Activated T-helper 2 cell treated with anti-CD3 and anti-CD28 coated beads, Interferon-gamma antibody, Interleukin-2, Interleukin-4, amounts not matched to agents 10 μg/mL and 5 μg/mL and 100 μg/mL, durations not matched to agents 14 hours and 24 hours and 36 hours (primary cell): ENCODE measurements around the gene LGALS12. TPM values are rescaled to one million over a fixed set of nuclear protein-coding genes. Genes with fewer than 3 reads are reported as not detected.
A peak's percentile ranks its signal among the peaks of the same experiment; 100 is the strongest.
"Not testable (repeated sequence)": the region's sequence is repeated elsewhere in the genome, so short reads cannot be mapped to it uniquely, and the experiment has no call there.

ENCODE experiments used
- DNase-seq: peaks from one replicate; pipeline ENCODE4 v3.0.0; 2021; ENCODE audit warnings: low spot score
- H3K27ac Mint-ChIP-seq: one replicate; pipeline ENCODE4 v1.8.0; 2021; ENCODE audit warnings: mixed read lengths
- H3K27me3 Mint-ChIP-seq: one replicate; pipeline ENCODE4 v1.8.0; 2021; ENCODE audit warnings: low read depth, mixed read lengths
- H3K36me3 Mint-ChIP-seq: one replicate; pipeline ENCODE4 v1.8.0; 2021; ENCODE audit warnings: low read depth, mixed read lengths
- H3K4me1 Mint-ChIP-seq: one replicate; pipeline ENCODE4 v1.8.0; 2021; ENCODE audit warnings: low read depth, mixed read lengths
- H3K4me3 Mint-ChIP-seq: one replicate; pipeline ENCODE4 v1.8.0; 2021; ENCODE audit warnings: low read depth, mild to moderate bottlenecking, moderate library complexity, mixed read lengths
- H3K9me3 Mint-ChIP-seq: one replicate; pipeline ENCODE4 v1.8.0; 2021; ENCODE audit warnings: mixed read lengths
- intact Hi-C: fragments of 100-400 bp; cut with micrococcal nuclease; formaldehyde crosslinking; loops from one replicate; pipeline ENCODE4 v1.15.1; 2023
- total RNA-seq: library from RNA; stranded (reverse); gene quantifications from 2 replicates; pipeline ENCODE4 v1.2.3, GENCODE V29; 2022

The LGALS12 gene
- total RNA-seq, 1 donor from 2014 or later, result 1.4 TPM

DNA sequence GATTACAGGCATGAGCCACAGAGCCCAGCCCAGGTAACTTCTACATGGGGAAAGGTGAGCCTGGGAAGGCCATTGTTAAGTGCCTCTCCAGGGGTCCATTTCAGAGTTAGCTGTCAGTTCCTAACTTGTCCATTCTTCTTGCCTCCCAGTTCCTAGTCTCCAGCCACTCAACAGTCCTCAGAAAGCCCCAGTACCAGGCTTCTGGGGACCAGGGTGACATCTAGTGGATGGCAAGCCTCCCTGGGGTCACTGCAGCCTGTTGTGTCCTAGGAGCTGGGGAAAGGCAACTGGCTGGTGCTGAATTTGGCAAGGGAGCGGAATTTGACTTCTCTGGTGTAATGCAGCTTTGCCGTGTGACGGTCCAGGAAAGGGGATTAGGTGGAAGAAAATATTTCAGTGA lies 2.1 kb downstream of the LGALS12 start:
- intact Hi-C loops, result loop anchor here (1.0 kb wide), 1 partner anchor 29 kb away; no protein-coding TSS in a partner anchor
- no peak overlapping the region for H3K4me3 Mint-ChIP-seq
- no peaks in the 10 kb centered on the region for H3K9me3 Mint-ChIP-seq
- H3K4me1 Mint-ChIP-seq, result peaks cover 8% of the 10 kb centered on the region
- no peak for DNase-seq
- no peaks in the 10 kb centered on the region for H3K36me3 Mint-ChIP-seq
- no peak overlapping the region for H3K27ac Mint-ChIP-seq
- peaks cover 8% of the 10 kb centered on the region for H3K27me3 Mint-ChIP-seq

DNA sequence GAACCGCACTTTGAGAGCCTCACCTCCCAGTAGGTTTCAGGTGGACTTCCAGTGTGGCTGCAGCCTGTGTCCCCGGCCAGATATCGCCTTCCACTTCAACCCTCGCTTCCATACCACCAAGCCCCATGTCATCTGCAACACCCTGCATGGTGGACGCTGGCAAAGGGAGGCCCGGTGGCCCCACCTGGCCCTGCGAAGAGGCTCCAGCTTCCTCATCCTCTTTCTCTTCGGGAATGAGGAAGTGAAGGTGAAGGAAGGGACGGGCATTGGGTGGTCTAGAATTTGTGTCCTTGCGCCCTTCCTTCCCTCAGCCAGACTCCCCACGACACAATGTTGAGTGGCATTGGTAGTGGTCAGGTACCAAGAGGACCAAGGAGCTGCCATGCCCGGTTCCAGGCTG lies 2.9 kb downstream of the LGALS12 start:
- intact Hi-C loops, result loop anchor here (1.0 kb wide), 1 partner anchor 29 kb away; no protein-coding TSS in a partner anchor
- H3K4me3 Mint-ChIP-seq, result no peak overlapping the region
- H3K27me3 Mint-ChIP-seq, result peaks cover 8% of the 10 kb centered on the region
- DNase-seq, result no peak
- H3K27ac Mint-ChIP-seq, result no peak overlapping the region
- H3K9me3 Mint-ChIP-seq, result no peaks in the 10 kb centered on the region
- peaks cover 8% of the 10 kb centered on the region for H3K4me1 Mint-ChIP-seq
- no peaks in the 10 kb centered on the region for H3K36me3 Mint-ChIP-seq

DNA sequence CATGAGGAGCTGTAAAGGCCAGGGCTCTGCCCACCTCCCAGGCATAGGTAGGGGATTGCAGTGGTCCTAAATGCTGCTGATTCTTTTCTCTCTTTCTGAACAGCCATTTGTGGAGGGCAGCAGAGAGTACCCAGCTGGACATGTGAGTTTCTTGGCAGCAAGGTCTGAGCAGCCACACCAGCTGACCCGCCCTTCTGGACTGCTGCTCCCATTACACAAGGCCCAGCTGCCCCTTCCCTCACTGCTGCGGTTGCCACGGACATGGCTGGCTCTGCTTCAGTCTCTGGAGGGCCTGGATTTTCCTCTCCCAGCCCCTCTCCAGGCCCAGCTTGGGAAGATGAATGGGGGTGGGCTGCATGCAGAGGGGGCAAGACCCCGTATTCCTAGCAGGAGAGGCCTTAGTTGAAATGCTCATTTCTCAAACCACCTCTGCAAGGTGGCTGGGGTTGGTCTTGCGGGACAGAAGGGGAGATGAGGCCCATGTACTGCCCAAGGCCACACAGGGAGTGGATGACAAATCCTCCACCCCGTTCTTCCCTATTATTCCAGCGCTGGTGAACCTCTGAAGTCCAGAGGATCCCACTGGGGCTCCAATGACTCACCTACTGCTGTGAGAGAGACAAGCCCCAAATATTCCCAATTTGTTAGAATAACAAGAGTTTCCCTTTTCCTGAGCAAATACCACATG lies 4.6 kb downstream of the LGALS12 start:
- intact Hi-C loops, result no loop called here
- H3K9me3 Mint-ChIP-seq, result no peaks in the 10 kb centered on the region

DNA sequence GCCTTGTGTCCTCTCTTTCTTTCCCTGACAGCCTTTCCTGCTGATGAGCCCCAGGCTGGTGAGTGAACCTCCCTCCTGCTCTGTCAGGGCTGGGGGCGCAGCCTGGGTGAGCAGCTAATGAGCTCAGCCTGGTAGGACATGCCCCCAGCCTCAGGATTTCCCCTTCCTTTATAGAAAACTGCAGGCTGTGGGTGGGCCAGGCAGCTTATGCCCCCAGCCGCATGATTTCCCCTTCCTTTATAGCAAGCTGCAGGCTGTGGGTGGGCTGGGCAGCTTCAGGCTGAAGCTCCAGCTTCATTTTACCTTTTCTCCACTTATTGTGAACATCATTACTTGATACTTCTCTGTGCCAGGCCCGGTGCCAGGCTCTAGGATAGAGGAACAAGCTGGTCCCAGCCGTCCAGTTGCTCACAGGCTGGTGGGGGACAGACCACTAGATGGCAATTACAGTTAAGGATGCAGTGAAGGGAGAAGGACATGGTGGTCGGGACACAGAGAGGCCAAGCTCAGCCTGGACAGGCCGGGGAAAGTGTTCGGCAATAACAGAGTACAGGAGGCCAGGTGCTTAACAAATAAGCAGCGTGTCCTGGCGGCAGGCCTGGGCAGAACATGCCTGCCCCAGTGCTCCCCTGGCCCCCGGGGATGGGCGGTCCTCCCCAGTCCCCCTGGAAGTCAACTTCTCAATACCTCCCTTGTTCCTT lies 5.3 kb downstream of the LGALS12 start:
- no peaks in the 10 kb centered on the region for H3K36me3 Mint-ChIP-seq
- H3K27me3 Mint-ChIP-seq, result peaks cover 8% of the 10 kb centered on the region
- intact Hi-C loops, result no loop called here
- H3K27ac Mint-ChIP-seq, result no peak overlapping the region
- no peak for DNase-seq
- no peaks in the 10 kb centered on the region for H3K9me3 Mint-ChIP-seq
- H3K4me1 Mint-ChIP-seq, result peaks cover 5% of the 10 kb centered on the region
- H3K4me3 Mint-ChIP-seq, result no peak overlapping the region

More for the DNA sequence above, 4.6 kb downstream of the LGALS12 start:
- no peak for DNase-seq
- no peak overlapping the region for H3K27ac Mint-ChIP-seq
- no peaks in the 10 kb centered on the region for H3K36me3 Mint-ChIP-seq
- H3K4me3 Mint-ChIP-seq, result no peak overlapping the region
- H3K27me3 Mint-ChIP-seq, result peaks cover 8% of the 10 kb centered on the region
- peaks cover 8% of the 10 kb centered on the region for H3K4me1 Mint-ChIP-seq

DNA sequence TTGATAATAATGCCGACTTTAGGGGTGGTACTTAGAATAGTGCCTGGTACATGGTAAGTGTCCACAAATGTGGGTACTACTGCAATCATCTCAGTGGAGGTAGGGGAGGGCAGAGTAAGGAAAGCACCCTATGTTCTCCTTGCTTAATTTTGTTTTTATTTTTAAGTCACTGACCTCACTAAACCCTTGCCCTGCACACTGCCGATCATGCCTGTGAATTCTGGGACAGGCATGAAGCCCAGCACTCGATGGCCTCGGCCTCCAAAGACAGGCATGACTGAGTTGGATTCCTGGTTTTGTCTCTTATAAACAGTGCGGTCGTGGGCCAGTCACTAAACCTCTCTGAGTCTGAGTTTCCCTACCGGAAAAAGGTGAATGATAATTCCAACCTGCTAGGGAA lies 6.9 kb downstream of the LGALS12 start:
- Mint-ChIP-seq H3K9me3 (no peaks in the 10 kb centered on the region), H3K4me1 (no peaks in the 10 kb centered on the region), H3K27me3 (peaks cover 3% of the 10 kb centered on the region), H3K27ac (no peak overlapping the region), H3K36me3 (no peaks in the 10 kb centered on the region), H3K4me3 (no peak overlapping the region)
- no peak for DNase-seq
- intact Hi-C loops, result no loop called here

DNA sequence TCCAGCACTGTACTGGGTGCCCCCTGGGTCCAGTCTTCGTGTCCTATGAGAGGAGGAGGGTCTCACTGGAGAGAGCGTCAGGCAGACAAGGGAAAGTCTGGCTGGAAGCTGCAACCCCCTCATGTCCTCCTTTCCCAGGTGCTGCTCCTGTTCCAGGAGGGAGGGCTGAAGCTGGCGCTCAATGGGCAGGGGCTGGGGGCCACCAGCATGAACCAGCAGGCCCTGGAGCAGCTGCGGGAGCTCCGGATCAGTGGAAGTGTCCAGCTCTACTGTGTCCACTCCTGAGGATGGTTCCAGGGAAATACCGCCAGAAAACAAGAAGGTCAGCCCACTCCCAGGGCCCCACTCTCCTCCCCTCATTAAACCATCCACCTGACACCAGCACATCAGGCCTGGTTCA lies 10.2 kb downstream of the LGALS12 start:
- intact Hi-C loops, result no loop called here
- H3K27ac Mint-ChIP-seq, result no peak overlapping the region
- H3K36me3 Mint-ChIP-seq, result peaks cover 4% of the 10 kb centered on the region
- peaks cover 9% of the 10 kb centered on the region for H3K27me3 Mint-ChIP-seq
- peaks cover 10% of the 10 kb centered on the region for H3K4me1 Mint-ChIP-seq
- H3K4me3 Mint-ChIP-seq, result no peak overlapping the region
- DNase-seq, result no peak
- peaks cover 5% of the 10 kb centered on the region for H3K9me3 Mint-ChIP-seq

DNA sequence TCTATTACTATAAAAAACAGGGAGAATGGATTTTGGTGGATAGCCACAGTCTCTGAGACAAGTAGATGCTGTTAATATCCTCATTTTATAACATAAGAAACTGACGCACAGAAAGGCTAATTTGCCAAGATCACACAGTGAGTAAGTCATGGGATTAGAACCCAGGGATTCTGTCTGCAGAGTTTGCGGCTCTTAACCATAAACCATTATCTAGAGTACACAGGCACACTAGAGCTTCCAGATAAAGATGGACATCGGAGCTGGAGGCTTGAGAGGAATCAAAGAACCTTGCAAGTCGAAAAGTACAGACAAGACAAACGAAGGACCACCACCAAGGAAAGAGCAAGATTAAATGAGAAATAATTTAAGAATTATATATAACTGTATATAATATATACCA lies 11.3 kb downstream of the LGALS12 start:
- Mint-ChIP-seq H3K9me3 (peaks cover 5% of the 10 kb centered on the region), H3K27me3 (peaks cover 13% of the 10 kb centered on the region), H3K36me3 (peaks cover 4% of the 10 kb centered on the region), H3K4me3 (no peak overlapping the region), H3K4me1 (peaks cover 10% of the 10 kb centered on the region), H3K27ac (no peak overlapping the region)
- DNase-seq, result no peak
- intact Hi-C loops, result no loop called here

DNA sequence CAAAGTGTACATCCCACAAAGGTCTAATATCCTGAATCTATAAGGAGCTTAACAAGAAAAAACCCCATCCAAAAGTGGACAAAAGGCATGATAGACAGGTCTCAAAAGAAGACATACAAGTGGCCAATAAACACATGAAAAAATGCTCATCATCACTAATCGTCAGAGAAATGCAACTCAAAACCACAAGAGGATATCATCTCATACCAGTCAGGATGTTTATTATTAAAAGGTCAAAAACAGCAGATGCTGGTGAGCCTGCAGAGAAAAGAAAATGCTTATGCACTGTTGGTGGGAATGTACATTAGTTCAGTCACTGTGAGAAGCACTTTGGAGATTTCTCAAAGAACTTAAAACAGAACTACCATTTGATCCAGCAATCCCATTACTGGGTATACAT lies 12.7 kb downstream of the LGALS12 start:
- H3K4me1 Mint-ChIP-seq, result peaks cover 10% of the 10 kb centered on the region

DNA sequence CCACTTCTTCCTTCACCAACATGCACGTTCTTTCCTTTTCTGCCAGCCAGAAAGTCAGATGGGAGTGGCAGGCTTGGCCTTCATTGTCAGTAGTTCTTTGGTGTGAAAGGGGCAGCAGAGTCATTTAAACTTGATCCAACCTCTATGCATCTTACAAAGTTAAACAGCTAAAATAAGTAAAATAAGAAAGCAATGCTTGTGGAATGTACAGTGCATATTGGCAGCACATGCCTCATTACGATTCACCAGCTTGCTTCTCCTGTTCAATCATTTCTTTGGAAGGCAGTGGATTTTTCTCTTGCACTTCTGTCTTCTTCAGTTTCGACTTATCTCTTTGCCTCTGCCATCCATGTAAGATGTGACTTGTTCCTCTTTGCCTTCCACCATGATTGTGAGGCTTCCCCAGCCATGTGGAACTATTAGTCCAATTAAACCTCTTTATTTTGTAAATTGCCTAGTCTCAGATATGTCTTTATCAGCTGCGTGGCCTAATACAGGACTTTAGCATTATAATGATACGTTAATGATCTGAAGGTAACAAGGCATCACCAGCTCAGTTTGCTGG lies 14.8 kb downstream of the LGALS12 start:
- DNase-seq, result no peak
- H3K27me3 Mint-ChIP-seq, result peaks cover 20% of the 10 kb centered on the region
- peaks cover 10% of the 10 kb centered on the region for H3K9me3 Mint-ChIP-seq
- no peak overlapping the region for H3K27ac Mint-ChIP-seq
- intact Hi-C loops, result no loop called here
- H3K4me1 Mint-ChIP-seq, result peaks cover 10% of the 10 kb centered on the region
- no peak overlapping the region for H3K4me3 Mint-ChIP-seq
- H3K36me3 Mint-ChIP-seq, result peaks cover 8% of the 10 kb centered on the region

More for the DNA sequence above, 12.7 kb downstream of the LGALS12 start:
- intact Hi-C loops, result no loop called here
- Mint-ChIP-seq H3K36me3 (peaks cover 7% of the 10 kb centered on the region), H3K9me3 (peaks cover 5% of the 10 kb centered on the region), H3K4me3 (no peak overlapping the region), H3K27ac (peak overlapping the region; percentile 33), H3K27me3 (peaks cover 19% of the 10 kb centered on the region)
- DNase-seq, result no peak

DNA sequence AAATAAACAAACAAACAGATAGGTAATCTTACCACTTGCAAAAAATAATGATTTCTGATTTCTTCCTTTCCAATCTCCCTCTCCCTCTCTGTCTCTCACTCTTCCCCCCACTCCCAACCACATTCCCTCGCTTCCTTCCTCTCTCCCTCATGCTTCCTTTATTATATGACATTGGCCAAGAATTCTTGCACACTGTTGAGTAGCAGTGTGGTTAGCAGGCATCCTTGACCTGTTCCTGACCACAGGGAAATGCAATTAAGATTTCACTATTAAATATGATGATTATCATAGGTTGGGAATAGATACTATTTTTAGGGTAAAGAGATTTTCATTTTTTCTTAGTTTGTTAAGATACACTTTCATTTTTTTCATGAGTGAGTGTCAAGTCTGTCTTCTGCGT lies 16.0 kb downstream of the LGALS12 start:
- H3K27ac Mint-ChIP-seq, result no peak overlapping the region
- peaks cover 10% of the 10 kb centered on the region for H3K4me1 Mint-ChIP-seq
- DNase-seq, result no peak
- peaks cover 8% of the 10 kb centered on the region for H3K36me3 Mint-ChIP-seq
- no peak overlapping the region for H3K4me3 Mint-ChIP-seq
- H3K9me3 Mint-ChIP-seq, result peaks cover 10% of the 10 kb centered on the region
- intact Hi-C loops, result no loop called here
- peaks cover 21% of the 10 kb centered on the region for H3K27me3 Mint-ChIP-seq

DNA sequence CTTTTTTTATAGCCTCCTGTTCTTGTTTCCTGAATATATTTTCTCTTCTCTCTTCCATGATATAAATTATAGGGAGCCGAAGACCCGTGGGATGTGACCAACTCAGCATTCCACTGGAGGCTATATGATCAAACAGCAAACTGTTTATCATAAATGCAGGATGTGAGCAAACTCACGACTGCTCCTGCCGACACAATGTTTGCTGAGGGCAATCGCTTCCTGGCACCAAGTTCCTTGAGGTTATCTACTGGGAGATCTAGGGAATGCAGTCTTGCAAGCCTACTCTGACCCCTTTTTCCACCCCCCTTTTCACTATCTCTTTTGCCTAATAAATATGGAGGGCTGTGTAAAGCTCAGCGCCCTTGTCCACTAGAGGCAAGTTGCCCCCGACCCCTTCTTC lies 17.3 kb downstream of the LGALS12 start:
- intact Hi-C loops, result no loop called here
- peaks cover 8% of the 10 kb centered on the region for H3K36me3 Mint-ChIP-seq
- H3K27me3 Mint-ChIP-seq, result peaks cover 21% of the 10 kb centered on the region

DNA sequence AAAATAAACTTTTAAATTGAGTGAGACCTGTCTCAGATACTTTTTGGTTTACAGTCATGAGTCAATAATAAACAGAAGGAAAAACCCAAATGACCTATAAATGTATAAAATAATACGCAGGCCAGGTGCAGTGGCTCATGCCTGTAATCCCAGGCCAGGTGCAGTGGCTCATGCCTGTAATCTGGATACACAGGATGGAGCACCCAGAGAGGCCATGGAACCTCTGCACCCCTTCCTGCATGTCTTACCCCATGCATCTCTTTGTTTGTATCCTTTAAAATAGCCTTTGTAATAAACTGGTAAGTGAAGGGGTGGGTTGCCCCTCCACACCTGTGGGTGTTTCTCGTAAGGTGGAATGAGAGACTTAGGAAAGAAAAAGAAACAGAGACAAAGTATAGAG lies 21.8 kb downstream of the LGALS12 start:
- no peak for DNase-seq
- H3K4me3 Mint-ChIP-seq, result no peak overlapping the region
- H3K9me3 Mint-ChIP-seq, result peaks cover 4% of the 10 kb centered on the region
- intact Hi-C loops, result no loop called here
- no peak overlapping the region for H3K27ac Mint-ChIP-seq
- peaks cover 5% of the 10 kb centered on the region for H3K27me3 Mint-ChIP-seq
- H3K4me1 Mint-ChIP-seq, result peaks cover 29% of the 10 kb centered on the region
- peaks cover 5% of the 10 kb centered on the region for H3K36me3 Mint-ChIP-seq

More for the DNA sequence above, 17.3 kb downstream of the LGALS12 start:
- Mint-ChIP-seq H3K9me3 (peaks cover 10% of the 10 kb centered on the region), H3K4me3 (no peak overlapping the region), H3K4me1 (peaks cover 8% of the 10 kb centered on the region), H3K27ac (no peak overlapping the region)
- DNase-seq, result no peak

DNA sequence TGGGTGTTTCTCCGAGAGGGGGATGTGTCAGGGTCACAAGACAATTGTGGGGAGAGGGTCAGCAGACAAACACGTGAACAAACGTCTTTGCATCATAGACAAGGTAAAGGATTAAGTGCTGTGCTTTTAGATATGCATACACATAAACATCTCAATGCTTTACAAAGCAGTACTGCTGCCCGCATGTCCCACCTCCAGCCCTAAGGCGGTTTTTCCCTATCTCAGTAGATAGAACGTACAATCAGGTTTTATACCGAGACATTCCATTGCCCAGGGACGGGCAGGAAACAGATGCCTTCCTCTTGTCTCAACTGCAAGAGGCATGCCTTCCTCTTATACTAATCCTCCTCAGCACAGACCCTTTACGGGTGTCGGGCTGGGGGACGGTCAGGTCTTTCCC lies 22.3 kb downstream of the LGALS12 start:
- H3K9me3 Mint-ChIP-seq, H3K4me3 Mint-ChIP-seq, H3K36me3 Mint-ChIP-seq, H3K27ac Mint-ChIP-seq, H3K27me3 Mint-ChIP-seq, DNase-seq, intact Hi-C loops: not testable (repeated sequence)
- peaks cover 34% of the 10 kb centered on the region for H3K4me1 Mint-ChIP-seq
